Measurements from ENCODE around the gene TAF11. TPM values are rescaled to one million over a fixed set of nuclear protein-coding genes. Genes with fewer than 3 reads are reported as not detected.
"Not testable (repeated sequence)": the region's sequence is repeated elsewhere in the genome, so short reads cannot be mapped to it uniquely, and the experiment has no call there.

TAF11 gene
- total and polyA plus RNA-seq, 5 donors = 18.0 to 25.1 (median 20.2) TPM

GRCh38 chr6:34904990-34905613 is 17.3 kb upstream of the TAF11 start:
- DNase-seq (no peak), ATAC-seq (no peak)
- no peaks in the 10 kb centered on the region for H3K27me3 ChIP-seq (ENCODE audit: control insufficient read depth, insufficient read depth)
- intact Hi-C loops (cut with DNase I) = loop anchor here in 2 of 4 donors (10.0 kb wide), 1 partner anchor 50 kb away; no protein-coding TSS in a partner anchor
- H3K9me3 ChIP-seq (ENCODE audit: control insufficient read depth, low read length) = no peaks in the 10 kb centered on the region
- WGBS = 90% methylated on average over 5 of the region's 5 CpGs
- H3K27ac ChIP-seq (ENCODE audit: low read length) = no peak overlapping the region
- H3K4me1 ChIP-seq (ENCODE audit: control insufficient read depth, insufficient read depth, low read length) = peaks cover 17% of the 10 kb centered on the region
- H3K4me3 ChIP-seq (ENCODE audit: low read length) = no peak overlapping the region

GRCh38 chr6:34901930-34902329 is 14.1 kb upstream of the TAF11 start:
- DNase-seq (no peak), ATAC-seq (no peak)
- Histone ChIP-seq H3K27me3 (ENCODE audit: control insufficient read depth, insufficient read depth) (no peaks in the 10 kb centered on the region), H3K9me3 (ENCODE audit: control insufficient read depth, low read length) (no peaks in the 10 kb centered on the region), H3K27ac (ENCODE audit: low read length) (no peak overlapping the region), H3K4me3 (ENCODE audit: low read length) (no peak overlapping the region), H3K4me1 (ENCODE audit: control insufficient read depth, insufficient read depth, low read length) (peaks cover 7% of the 10 kb centered on the region)
- intact Hi-C loops (cut with DNase I) = loop anchor here in 2 of 4 donors (10.0 kb wide), 1 partner anchor 53 kb away; no protein-coding TSS in a partner anchor
- WGBS = 97% methylated on average over 5 of the region's 5 CpGs

- Histone ChIP-seq H3K27ac (ENCODE audit: low read length) (no peak overlapping the region), H3K4me3 (ENCODE audit: low read length) (no peak overlapping the region), H3K9me3 (ENCODE audit: control insufficient read depth, low read length) (no peaks in the 10 kb centered on the region), H3K4me1 (ENCODE audit: control insufficient read depth, insufficient read depth, low read length) (peaks cover 3% of the 10 kb centered on the region), H3K27me3 (ENCODE audit: control insufficient read depth, insufficient read depth) (no peaks in the 10 kb centered on the region)
- DNase-seq = no peak
- intact Hi-C loops (cut with DNase I) = loop anchor here in 2 of 4 donors (10.0 kb wide), 1 partner anchor 54 kb away; no protein-coding TSS in a partner anchor
- ATAC-seq = no peak
- WGBS = 78% methylated on average over 4 of the region's 4 CpGs
These were observed 12.6 kb upstream of the TAF11 start for GRCh38 chr6:34900321-34901031.

GRCh38 chr6:34899748-34900147 is 11.9 kb upstream of the TAF11 start:
- not testable (repeated sequence) for H3K27me3 ChIP-seq (ENCODE audit: control insufficient read depth, insufficient read depth); H3K9me3 ChIP-seq (ENCODE audit: control insufficient read depth, low read length); H3K4me3 ChIP-seq (ENCODE audit: low read length); ATAC-seq; H3K27ac ChIP-seq (ENCODE audit: low read length); H3K4me1 ChIP-seq (ENCODE audit: control insufficient read depth, insufficient read depth, low read length); DNase-seq
- 96% methylated on average over 1 of the region's 1 CpG for WGBS
- intact Hi-C loops (cut with DNase I) = loop anchor here in 2 of 4 donors (10.0 kb wide), 1 partner anchor 55 kb away; no protein-coding TSS in a partner anchor

GRCh38 chr6:34897716-34898115 is 9.9 kb upstream of the TAF11 start:
- intact Hi-C loops (cut with DNase I) = no loop called here
- Histone ChIP-seq H3K9me3 (ENCODE audit: control insufficient read depth, low read length) (no peaks in the 10 kb centered on the region), H3K4me1 (ENCODE audit: control insufficient read depth, insufficient read depth, low read length) (peaks cover 3% of the 10 kb centered on the region), H3K4me3 (ENCODE audit: low read length) (no peak overlapping the region), H3K27ac (ENCODE audit: low read length) (no peak overlapping the region), H3K27me3 (ENCODE audit: control insufficient read depth, insufficient read depth) (no peaks in the 10 kb centered on the region)
- WGBS = 92% methylated on average over 1 of the region's 1 CpG
- ATAC-seq (no peak), DNase-seq (no peak)

GRCh38 chr6:34897130-34897529 is 9.3 kb upstream of the TAF11 start:
- no peak for DNase-seq
- intact Hi-C loops (cut with DNase I) = no loop called here
- Histone ChIP-seq H3K27ac (ENCODE audit: low read length) (no peak overlapping the region), H3K27me3 (ENCODE audit: control insufficient read depth, insufficient read depth) (no peaks in the 10 kb centered on the region), H3K4me1 (ENCODE audit: control insufficient read depth, insufficient read depth, low read length) (peaks cover 3% of the 10 kb centered on the region), H3K4me3 (ENCODE audit: low read length) (no peak overlapping the region), H3K9me3 (ENCODE audit: control insufficient read depth, low read length) (no peaks in the 10 kb centered on the region)
- WGBS = 46% methylated on average over 1 of the region's 1 CpG
- no peak for ATAC-seq

GRCh38 chr6:34894693-34895092 is 6.9 kb upstream of the TAF11 start:
- whole genome bisulfite sequencing = 80% methylated on average over 1 of the region's 1 CpG
- H3K9me3 ChIP-seq (ENCODE audit: control insufficient read depth, low read length) = no peaks in the 10 kb centered on the region
- ATAC-seq (no peak), DNase-seq (no peak)
- H3K27me3 ChIP-seq (ENCODE audit: control insufficient read depth, insufficient read depth) = no peaks in the 10 kb centered on the region
- intact Hi-C loops (cut with DNase I) = no loop called here
- H3K4me3 ChIP-seq (ENCODE audit: low read length) = no peak overlapping the region
- no peak overlapping the region for H3K27ac ChIP-seq (ENCODE audit: low read length)
- H3K4me1 ChIP-seq (ENCODE audit: control insufficient read depth, insufficient read depth, low read length) = peaks cover 3% of the 10 kb centered on the region

GRCh38 chr6:34891296-34891695 is 3.5 kb upstream of the TAF11 start:
- H3K9me3 ChIP-seq (ENCODE audit: control insufficient read depth, low read length) = no peaks in the 10 kb centered on the region
- no peaks in the 10 kb centered on the region for H3K27me3 ChIP-seq (ENCODE audit: control insufficient read depth, insufficient read depth)
- intact Hi-C loops (cut with DNase I) = no loop called here
- H3K4me3 ChIP-seq (ENCODE audit: low read length) = peak overlapping the region; percentile 73
- H3K4me1 ChIP-seq (ENCODE audit: control insufficient read depth, insufficient read depth, low read length) = no peaks in the 10 kb centered on the region
- DNase-seq = no peak
- 90% methylated on average over 2 of the region's 2 CpGs for WGBS
- ATAC-seq = no peak
- H3K27ac ChIP-seq (ENCODE audit: low read length) = no peak overlapping the region

GRCh38 chr6:34890533-34890925 is 2.7 kb upstream of the TAF11 start:
- H3K27me3 ChIP-seq (ENCODE audit: control insufficient read depth, insufficient read depth) = no peaks in the 10 kb centered on the region
- ATAC-seq (no peak), DNase-seq (no peak)
- H3K4me1 ChIP-seq (ENCODE audit: control insufficient read depth, insufficient read depth, low read length) = no peaks in the 10 kb centered on the region
- H3K4me3 ChIP-seq (ENCODE audit: low read length) = peak overlapping the region; percentile 73
- no peaks in the 10 kb centered on the region for H3K9me3 ChIP-seq (ENCODE audit: control insufficient read depth, low read length)
- no peak overlapping the region for H3K27ac ChIP-seq (ENCODE audit: low read length)
- intact Hi-C loops (cut with DNase I) = no loop called here
- WGBS = 49% methylated on average over 7 of the region's 7 CpGs

- H3K4me1 ChIP-seq (ENCODE audit: control insufficient read depth, insufficient read depth, low read length) = no peaks in the 10 kb centered on the region
- under 1% methylated on average over 56 of the region's 60 CpGs for WGBS
- ATAC-seq (peak; percentile 84 to 89), DNase-seq (peak; percentile 82 to 93 (median 93))
- H3K9me3 ChIP-seq (ENCODE audit: control insufficient read depth, low read length) = no peaks in the 10 kb centered on the region
- intact Hi-C loops (cut with DNase I) = loop anchor here in 1 of 4 donors (5.0 kb wide), 1 partner anchor 68 kb away; no protein-coding TSS in a partner anchor
- no peaks in the 10 kb centered on the region for H3K27me3 ChIP-seq (ENCODE audit: control insufficient read depth, insufficient read depth)
- peak within 1 kb of the TSS; percentile 76 for H3K27ac ChIP-seq (ENCODE audit: low read length)
- H3K4me3 ChIP-seq (ENCODE audit: low read length) = peak within 1 kb of the TSS; percentile 73
These were observed 1.2 kb upstream of the TAF11 start, which contains the start of gene ANKS1A for GRCh38 chr6:34888874-34889555. ANKS1A (plus strand) TSS chr6:34889255; CDS start chr6:34889403, 148 bp downstream.

- peak overlapping the region; percentile 76 for H3K27ac ChIP-seq (ENCODE audit: low read length)
- 1% methylated on average over 5 of the region's 5 CpGs for WGBS
- no peaks in the 10 kb centered on the region for H3K4me1 ChIP-seq (ENCODE audit: control insufficient read depth, insufficient read depth, low read length)
- H3K4me3 ChIP-seq (ENCODE audit: low read length) = peak overlapping the region; percentile 73
- intact Hi-C loops (cut with DNase I) = loop anchor here in 1 of 4 donors (5.0 kb wide), 1 partner anchor 69 kb away; no protein-coding TSS in a partner anchor
- DNase-seq (no peak), ATAC-seq (no peak)
- H3K9me3 ChIP-seq (ENCODE audit: control insufficient read depth, low read length) = no peaks in the 10 kb centered on the region
- no peaks in the 10 kb centered on the region for H3K27me3 ChIP-seq (ENCODE audit: control insufficient read depth, insufficient read depth)
These were observed 643 bp upstream of the TAF11 start for GRCh38 chr6:34888514-34888856.

Measured in right cardiac atrium (tissue), 5 donors.